ENCODE results near the gene NDUFA12. TPM values are rescaled to one million over a fixed set of nuclear protein-coding genes. Genes with fewer than 3 reads are reported as not detected.
"Not testable (repeated sequence)": the region's sequence is repeated elsewhere in the genome, so short reads cannot be mapped to it uniquely, and the experiment has no call there.

NDUFA12 gene
- total and polyA plus RNA-seq, 10 donors = 65.1 to 150 (median 93.6) TPM

DNA sequence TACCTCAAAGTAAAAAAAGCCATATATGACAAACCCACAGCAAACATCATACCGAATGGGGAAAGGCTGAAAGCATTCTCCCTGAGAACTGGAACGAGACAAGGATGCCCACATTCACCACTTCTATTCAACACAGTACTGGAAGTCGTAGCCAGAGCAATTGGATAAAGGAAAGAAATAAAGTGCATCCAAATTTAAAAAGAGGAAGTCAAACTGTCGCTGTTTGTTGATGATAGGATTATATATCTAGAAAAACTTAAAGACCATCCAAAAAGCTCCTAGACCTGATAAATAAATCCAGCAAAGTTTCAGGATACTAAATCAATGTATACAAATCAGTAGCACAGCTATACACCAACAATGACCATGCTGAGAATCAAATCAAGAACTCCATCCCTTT lies 5.2 kb downstream of the NDUFA12 start:
- H3K27me3 ChIP-seq (replicated peaks in 1 of 7) = no peaks in the 10 kb centered on the region
- H3K27ac ChIP-seq = no peak overlapping the region
- peaks cover 0 to 63% (median 26%) of the 10 kb centered on the region in 6 donors for H3K36me3 ChIP-seq
- 20 to 37% (median 33%) methylated on average over 4 of the region's 4 CpGs for WGBS, 5 donors
- intact Hi-C loops (cut with DNase I; ENCODE audit: low total_unique reads) = no loop called here
- H3K9me3 ChIP-seq = no peaks in the 10 kb centered on the region
- H3K4me3 ChIP-seq = no peak overlapping the region
- DNase-seq = no peak
- TF ChIP-seq POLR2AphosphoS5 (IDR thresholded peaks at IDR 0.05) = no peak
- no peak for TF ChIP-seq POLR2A (IDR thresholded peaks at IDR 0.05)
- TF ChIP-seq, protein P1, sequence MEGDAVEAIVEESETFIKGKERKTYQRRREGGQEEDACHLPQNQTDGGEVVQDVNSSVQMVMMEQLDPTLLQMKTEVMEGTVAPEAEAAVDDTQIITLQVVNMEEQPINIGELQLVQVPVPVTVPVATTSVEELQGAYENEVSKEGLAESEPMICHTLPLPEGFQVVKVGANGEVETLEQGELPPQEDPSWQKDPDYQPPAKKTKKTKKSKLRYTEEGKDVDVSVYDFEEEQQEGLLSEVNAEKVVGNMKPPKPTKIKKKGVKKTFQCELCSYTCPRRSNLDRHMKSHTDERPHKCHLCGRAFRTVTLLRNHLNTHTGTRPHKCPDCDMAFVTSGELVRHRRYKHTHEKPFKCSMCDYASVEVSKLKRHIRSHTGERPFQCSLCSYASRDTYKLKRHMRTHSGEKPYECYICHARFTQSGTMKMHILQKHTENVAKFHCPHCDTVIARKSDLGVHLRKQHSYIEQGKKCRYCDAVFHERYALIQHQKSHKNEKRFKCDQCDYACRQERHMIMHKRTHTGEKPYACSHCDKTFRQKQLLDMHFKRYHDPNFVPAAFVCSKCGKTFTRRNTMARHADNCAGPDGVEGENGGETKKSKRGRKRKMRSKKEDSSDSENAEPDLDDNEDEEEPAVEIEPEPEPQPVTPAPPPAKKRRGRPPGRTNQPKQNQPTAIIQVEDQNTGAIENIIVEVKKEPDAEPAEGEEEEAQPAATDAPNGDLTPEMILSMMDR (IDR thresholded peaks at IDR 0.05 in 8 of 11, conservative IDR thresholded peaks at IDR 0.05 in 3 of 11) = no peak
- H3K4me1 ChIP-seq = peaks cover 29 to 77% (median 52%) of the 10 kb centered on the region in 6 donors

DNA sequence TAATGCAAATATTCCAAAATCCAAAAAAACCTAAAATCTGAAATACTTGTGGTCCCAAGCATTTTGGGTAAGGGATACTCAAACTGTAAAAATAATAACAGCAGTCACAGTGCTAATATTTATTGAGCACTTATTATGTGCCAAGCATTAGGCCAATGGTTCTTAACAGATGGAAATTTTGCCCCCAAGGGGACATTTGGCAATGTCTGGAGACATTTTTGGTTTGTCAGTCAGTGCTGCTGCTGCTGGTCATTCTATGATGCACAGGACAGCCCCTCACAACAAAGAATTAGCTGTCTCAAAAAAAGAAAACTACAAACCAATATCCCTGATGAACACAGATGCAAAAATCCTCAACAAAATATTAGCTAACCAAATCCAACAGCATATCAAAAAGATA lies 5.8 kb downstream of the NDUFA12 start:
- Histone ChIP-seq H3K9me3 (no peaks in the 10 kb centered on the region), H3K4me3 (no peak overlapping the region), H3K27ac (no peak overlapping the region), H3K36me3 (peaks cover 0 to 69% (median 30%) of the 10 kb centered on the region in 6 donors), H3K27me3 (replicated peaks in 1 of 7) (no peaks in the 10 kb centered on the region), H3K4me1 (peaks cover 29 to 71% (median 48%) of the 10 kb centered on the region in 6 donors)
- TF ChIP-seq POLR2A (IDR thresholded peaks at IDR 0.05) (no peak), POLR2AphosphoS5 (IDR thresholded peaks at IDR 0.05) (no peak)
- TF ChIP-seq, protein P1 (IDR thresholded peaks at IDR 0.05 in 8 of 11, conservative IDR thresholded peaks at IDR 0.05 in 3 of 11) = no peak
- no peak for DNase-seq
- intact Hi-C loops (cut with DNase I; ENCODE audit: low total_unique reads) = no loop called here

GRCh38 chr12:94997061-94997460 lies 6.4 kb downstream of the NDUFA12 start:
- Histone ChIP-seq H3K4me1 (peaks cover 26 to 64% (median 42%) of the 10 kb centered on the region in 6 donors), H3K27ac (no peak overlapping the region), H3K27me3 (replicated peaks in 1 of 7) (no peaks in the 10 kb centered on the region), H3K4me3 (no peak overlapping the region), H3K9me3 (no peaks in the 10 kb centered on the region), H3K36me3 (peaks cover 0 to 76% (median 34%) of the 10 kb centered on the region in 6 donors)
- no peak for TF ChIP-seq POLR2AphosphoS5 (IDR thresholded peaks at IDR 0.05)
- no peak for TF ChIP-seq POLR2A (IDR thresholded peaks at IDR 0.05)
- TF ChIP-seq, protein P1 (IDR thresholded peaks at IDR 0.05 in 8 of 11, conservative IDR thresholded peaks at IDR 0.05 in 3 of 11) = no peak
- intact Hi-C loops (cut with DNase I; ENCODE audit: low total_unique reads) = no loop called here
- DNase-seq = no peak
- WGBS, 5 donors = 89 to 98% (median 95%) methylated on average over 6 of the region's 6 CpGs

DNA sequence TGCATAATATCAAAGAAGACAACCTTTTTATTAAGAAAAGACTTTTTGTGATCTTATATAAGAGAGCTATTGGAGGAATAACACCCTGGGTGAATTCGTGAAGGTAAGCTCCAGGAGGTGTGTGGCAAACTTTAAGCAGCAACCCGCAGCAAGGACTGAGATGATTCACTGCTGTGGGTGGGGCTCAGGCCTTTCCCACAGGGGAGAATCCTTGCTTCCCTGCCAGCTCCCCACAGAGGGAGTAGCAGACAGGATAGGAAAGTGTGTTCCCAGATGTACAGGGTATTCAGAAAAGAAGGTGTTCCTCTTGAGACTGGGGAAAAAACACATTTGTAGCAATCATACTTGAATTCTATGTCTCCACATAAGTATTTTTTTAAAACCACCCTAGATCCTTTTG lies 9.2 kb downstream of the NDUFA12 start:
- Histone ChIP-seq H3K9me3 (no peaks in the 10 kb centered on the region), H3K4me1 (peaks cover 8 to 37% (median 15%) of the 10 kb centered on the region in 6 donors), H3K27ac (no peak overlapping the region), H3K36me3 (peaks cover 0 to 76% (median 29%) of the 10 kb centered on the region in 6 donors), H3K4me3 (no peak overlapping the region), H3K27me3 (replicated peaks in 1 of 7) (no peaks in the 10 kb centered on the region)
- TF ChIP-seq POLR2AphosphoS5 (IDR thresholded peaks at IDR 0.05) = no peak
- TF ChIP-seq POLR2A (IDR thresholded peaks at IDR 0.05) = no peak
- TF ChIP-seq, protein P1 (IDR thresholded peaks at IDR 0.05 in 8 of 11, conservative IDR thresholded peaks at IDR 0.05 in 3 of 11) = no peak
- intact Hi-C loops (cut with DNase I; ENCODE audit: low total_unique reads) = no loop called here
- no peak for DNase-seq
- 79 to 86% (median 83%) methylated on average over 2 of the region's 2 CpGs for WGBS, 5 donors

DNA sequence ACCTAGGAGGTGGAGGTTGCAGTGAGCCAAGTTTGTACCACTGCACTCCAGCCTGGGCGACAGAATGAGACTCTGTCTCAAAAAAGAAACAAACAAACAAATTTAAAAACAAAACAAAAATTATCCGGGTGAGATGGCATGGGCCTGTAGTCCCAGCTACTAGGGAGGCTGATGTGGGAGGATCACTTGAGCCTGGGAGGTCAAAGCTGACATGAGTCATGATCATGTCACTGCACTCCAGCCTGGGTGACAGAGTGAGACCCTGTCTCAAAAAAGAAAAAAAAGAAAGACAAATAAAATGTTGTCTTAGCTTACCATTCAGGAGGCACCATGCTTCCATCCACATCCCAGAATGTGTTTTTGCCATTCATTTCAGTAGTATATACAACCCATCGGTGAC lies 9.6 kb downstream of the NDUFA12 start:
- H3K27me3 ChIP-seq (replicated peaks in 1 of 7); H3K4me3 ChIP-seq; H3K9me3 ChIP-seq; intact Hi-C loops (cut with DNase I; ENCODE audit: low total_unique reads); DNase-seq; H3K27ac ChIP-seq: not testable (repeated sequence)
- 64 to 94% (median 83%) methylated on average over 3 of the region's 3 CpGs for WGBS, 5 donors
- peaks cover 5 to 34% (median 11%) of the 10 kb centered on the region in 6 donors for H3K4me1 ChIP-seq
- H3K36me3 ChIP-seq = peaks cover 0 to 81% (median 29%) of the 10 kb centered on the region in 6 donors

All from spleen (tissue), 11 donors.